Adrenal gland (tissue), 12 donors: Measurements from ENCODE around the gene ARHGAP10. TPM values are rescaled to one million over a fixed set of nuclear protein-coding genes. Genes with fewer than 3 reads are reported as not detected.

ENCODE experiments used
- DNase-seq, 7 donors: peaks; one replicate each; pipeline ENCODE4 v3.0.0-alpha.2; 2019 to 2020
- H3K27ac ChIP-seq, 5 donors: fragments of 200-600 bp; sonication (generic) in 4 of 5; 1 replicate in 3 of 5; 2 replicates in 2 of 5; pipeline versions ENCODE4 v1.5.1 to v1.8.0; 2016 to 2020; ENCODE audit warnings: mild to moderate bottlenecking in 1 of 5
- H3K27me3 ChIP-seq: fragments of 200-600 bp; 2 replicates; pipeline ENCODE4 v1.8.0; 2021
- H3K36me3 ChIP-seq, 2 donors: fragments of 200-600 bp; replicated peaks in 1 of 2; 1 replicate in 1 of 2; 2 replicates in 1 of 2; pipeline versions ENCODE4 v1.5.1 to v1.8.0; 2018 to 2022
- H3K4me1 ChIP-seq, 2 donors: fragments of 200-600 bp; replicated peaks in 1 of 2; 1 replicate in 1 of 2; 2 replicates in 1 of 2; pipeline versions ENCODE4 v1.5.1 to v1.8.0; 2018 to 2021
- H3K4me3 ChIP-seq, 4 donors: fragments of 200-600 bp; sonication (generic) in 3 of 4; one replicate each; pipeline ENCODE4 v1.5.1; 2016 to 2018
- H3K9me3 ChIP-seq, 3 donors: fragments of 200-600 bp; sonication (generic) in 1 of 3; replicated peaks in 1 of 3; 1 replicate in 2 of 3; 2 replicates in 1 of 3; pipeline versions ENCODE4 v1.5.1 to v1.8.0; 2016 to 2021
- POLR2A ChIP-seq, 2 donors: fragments of 450-650 bp; IDR thresholded peaks; one replicate each; pipeline ENCODE4 v1.6.1; 2017; ENCODE audit warnings: antibody characterized with exemption in 2 of 2, mild to moderate bottlenecking in 2 of 2, moderate library complexity in 1 of 2
- WGBS, 4 donors: extraction: QIAGEN DNeasy Blood & Tissue Kit in 2 of 4; methylation state at CpG; one replicate each; pipeline versions ENCODE4 v1.1.5 to v1.1.7; 2013 to 2017; 5-methylcytosine and 5-hydroxymethylcytosine counted together
- intact Hi-C, 2 donors: fragments of 100-400 bp; cut with DNase I; formaldehyde crosslinking; loops; one replicate each; pipeline versions ENCODE4 v1.14.1 to v1.15.0; 2022 to 2023
- polyA plus RNA-seq, 3 donors: library from polyadenylated mRNA; stranded (reverse); fragments of 200-250 nt in 2 of 3; fragments of 350-450 nt in 1 of 3; fragmentation: Illumina TruSeq in 1 of 3; extraction: RNeasy Lipid Tissue Mini Kit (QIAGEN cat#74804) in 1 of 3; gene quantifications; one replicate each; pipeline ENCODE4 v1.2.3, GENCODE V29; 2013 to 2014
- total RNA-seq, 9 donors: library from RNA; depleted of rRNA in 4 of 9; stranded (reverse); fragments of >200 nt in 4 of 9; fragments of 120-200 nt in 1 of 9; fragmentation: NEBNext Ultra II Directional in 1 of 9; extraction: Animal tissue kit (Norgen Biotek cat#: 25700) in 1 of 9; gene quantifications; one replicate each; pipeline versions ENCODE4 v1.1.0 to v1.2.4, GENCODE V29; 2013 to 2023
- TF ChIP-seq, protein P1 (sequence below), 6 experiments: fragments of 450-650 bp in 4 of 6; fragments of 200-600 bp in 2 of 6; sonication (generic) in 1 of 6; IDR thresholded peaks; 1 replicate in 5 of 6; 2 replicates in 1 of 6; pipeline versions ENCODE4 v1.5.1 to v1.8.0; 2016 to 2021; ENCODE audit warnings: antibody characterized with exemption in 6 of 6, mild to moderate bottlenecking in 2 of 6, moderate library complexity in 1 of 6
- donor health status: healthy with polysubstance abuse.
- donor health status: Bipolar disorder and iron deficiency.
- donor health status: DM: yes; HTN: yes; CAD: no.
- donor health status: DM: no; HTN: no; CAD: no.
- donor health status: DM: no; HTN: no; CAD: no.
- donor health status: DM: yes; HTN: yes; CAD: no.

The ARHGAP10 gene
- total and polyA plus RNA-seq, 12 donors: 7.0 to 40.8 (median 22.1) TPM

DNA sequence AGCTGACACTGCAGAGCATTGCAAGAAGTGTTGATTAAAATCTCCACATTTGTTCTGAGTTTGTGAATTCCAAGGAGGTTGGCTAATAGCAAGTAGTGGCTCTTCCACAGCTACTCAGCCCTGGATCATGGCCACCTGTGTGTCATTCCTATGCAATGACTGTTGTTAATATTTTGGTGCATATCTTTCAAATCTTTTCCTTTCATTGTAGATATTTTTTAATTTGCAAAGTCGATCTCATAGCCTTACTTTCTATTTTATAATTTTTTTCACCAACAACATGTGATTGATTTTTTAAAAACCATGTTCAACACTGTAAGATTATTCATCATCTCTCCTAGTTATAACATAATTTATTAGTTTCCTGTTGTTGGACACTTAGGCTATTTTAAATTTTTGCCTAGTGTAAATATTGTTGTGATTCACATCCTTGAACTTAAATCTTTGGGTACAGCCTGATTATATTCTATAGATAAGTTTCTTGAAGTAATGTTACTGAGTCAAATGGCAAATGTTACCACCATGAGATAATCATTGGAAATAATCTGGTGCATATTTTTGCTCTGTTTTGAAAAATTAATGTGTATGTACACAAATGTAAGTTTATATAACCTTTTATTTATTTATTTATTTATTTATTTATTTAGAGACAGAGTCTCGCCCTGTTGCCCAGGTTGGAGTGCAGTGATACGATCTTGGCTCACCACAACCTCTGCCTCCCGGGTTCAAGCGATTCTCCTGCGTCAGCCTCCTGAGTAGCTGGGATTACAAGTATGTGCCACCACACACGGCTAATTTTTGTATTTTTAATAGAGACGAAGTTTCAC lies 17.1 kb upstream of the ARHGAP10 start:
- TF ChIP-seq, protein P1, sequence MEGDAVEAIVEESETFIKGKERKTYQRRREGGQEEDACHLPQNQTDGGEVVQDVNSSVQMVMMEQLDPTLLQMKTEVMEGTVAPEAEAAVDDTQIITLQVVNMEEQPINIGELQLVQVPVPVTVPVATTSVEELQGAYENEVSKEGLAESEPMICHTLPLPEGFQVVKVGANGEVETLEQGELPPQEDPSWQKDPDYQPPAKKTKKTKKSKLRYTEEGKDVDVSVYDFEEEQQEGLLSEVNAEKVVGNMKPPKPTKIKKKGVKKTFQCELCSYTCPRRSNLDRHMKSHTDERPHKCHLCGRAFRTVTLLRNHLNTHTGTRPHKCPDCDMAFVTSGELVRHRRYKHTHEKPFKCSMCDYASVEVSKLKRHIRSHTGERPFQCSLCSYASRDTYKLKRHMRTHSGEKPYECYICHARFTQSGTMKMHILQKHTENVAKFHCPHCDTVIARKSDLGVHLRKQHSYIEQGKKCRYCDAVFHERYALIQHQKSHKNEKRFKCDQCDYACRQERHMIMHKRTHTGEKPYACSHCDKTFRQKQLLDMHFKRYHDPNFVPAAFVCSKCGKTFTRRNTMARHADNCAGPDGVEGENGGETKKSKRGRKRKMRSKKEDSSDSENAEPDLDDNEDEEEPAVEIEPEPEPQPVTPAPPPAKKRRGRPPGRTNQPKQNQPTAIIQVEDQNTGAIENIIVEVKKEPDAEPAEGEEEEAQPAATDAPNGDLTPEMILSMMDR (IDR thresholded peaks at IDR 0.05): no peak
- TF ChIP-seq POLR2A (IDR thresholded peaks at IDR 0.05): no peak
- H3K27me3 ChIP-seq: no peaks in the 10 kb centered on the region
- H3K9me3 ChIP-seq: no peaks in the 10 kb centered on the region
- no peak overlapping the region for H3K4me3 ChIP-seq
- 89 to 90% (median 89%) methylated on average over 8 of the region's 8 CpGs for WGBS, 4 donors
- peaks cover 0 to 14% of the 10 kb centered on the region in 2 donors for H3K4me1 ChIP-seq
- no peaks in the 10 kb centered on the region for H3K36me3 ChIP-seq
- intact Hi-C loops: no loop called here
- DNase-seq: peak in 6 of 7 donors; percentile 35 to 69 (median 60)
- H3K27ac ChIP-seq: no peak overlapping the region

DNA sequence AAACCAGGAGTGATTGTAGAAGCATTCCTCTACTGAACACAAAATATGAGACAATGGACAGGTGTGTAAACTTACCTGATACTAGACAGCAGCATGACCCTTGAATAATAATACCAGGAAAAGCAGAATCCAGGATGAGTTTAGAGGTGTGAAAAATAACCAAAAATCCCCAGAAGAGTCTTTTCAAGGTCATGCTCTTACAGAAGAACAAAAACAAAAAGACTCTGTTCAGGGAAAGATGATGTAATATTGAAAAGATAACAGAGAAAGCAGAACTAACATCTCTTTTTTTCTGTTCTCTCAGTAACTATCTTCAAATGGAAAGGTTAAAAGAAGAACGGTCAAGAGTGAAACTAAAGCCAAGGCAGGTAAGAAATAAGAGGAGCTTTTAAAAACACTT lies 14.0 kb upstream of the ARHGAP10 start:
- Histone ChIP-seq H3K36me3 (no peaks in the 10 kb centered on the region), H3K27me3 (no peaks in the 10 kb centered on the region), H3K4me3 (no peak overlapping the region), H3K27ac (no peak overlapping the region), H3K9me3 (no peaks in the 10 kb centered on the region), H3K4me1 (peaks cover 0 to 14% of the 10 kb centered on the region in 2 donors)
- no peak for TF ChIP-seq POLR2A (IDR thresholded peaks at IDR 0.05)
- TF ChIP-seq, protein P1 (IDR thresholded peaks at IDR 0.05): no peak
- intact Hi-C loops: no loop called here
- WGBS, 4 donors: 16 to 27% (median 20%) methylated on average over 1 of the region's 1 CpG
- DNase-seq: no peak

DNA sequence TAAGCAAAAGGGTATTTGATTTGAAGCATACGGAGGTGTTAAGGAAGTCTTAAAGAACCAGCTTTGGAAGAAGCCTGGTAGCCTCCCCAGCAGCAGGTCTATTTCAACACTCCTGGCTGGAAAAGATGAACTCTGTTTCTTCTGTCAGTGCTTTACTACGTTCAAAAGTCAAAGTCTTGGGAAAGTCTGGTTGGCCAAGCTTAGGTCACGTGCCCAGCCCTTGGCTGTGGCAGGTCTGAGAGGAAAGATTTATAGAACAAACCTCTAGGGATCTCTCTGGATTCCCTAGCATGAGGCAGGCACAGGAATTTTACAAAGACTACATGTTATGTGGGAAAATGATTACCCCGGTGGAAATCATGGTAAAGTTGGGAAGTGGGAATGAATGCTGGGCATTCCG lies 8.6 kb upstream of the ARHGAP10 start:
- WGBS, 4 donors: 47 to 58% (median 50%) methylated on average over 5 of the region's 5 CpGs
- no peak for TF ChIP-seq POLR2A (IDR thresholded peaks at IDR 0.05)
- TF ChIP-seq, protein P1 (IDR thresholded peaks at IDR 0.05): no peak
- intact Hi-C loops: no loop called here
- Histone ChIP-seq H3K27ac (peak overlapping the region in 1 of 5 donors; percentile 6), H3K27me3 (no peaks in the 10 kb centered on the region), H3K9me3 (no peaks in the 10 kb centered on the region), H3K4me3 (no peak overlapping the region), H3K4me1 (no peaks in the 10 kb centered on the region), H3K36me3 (no peaks in the 10 kb centered on the region)
- DNase-seq: peak in 6 of 7 donors; percentile 31 to 77 (median 54)

DNA sequence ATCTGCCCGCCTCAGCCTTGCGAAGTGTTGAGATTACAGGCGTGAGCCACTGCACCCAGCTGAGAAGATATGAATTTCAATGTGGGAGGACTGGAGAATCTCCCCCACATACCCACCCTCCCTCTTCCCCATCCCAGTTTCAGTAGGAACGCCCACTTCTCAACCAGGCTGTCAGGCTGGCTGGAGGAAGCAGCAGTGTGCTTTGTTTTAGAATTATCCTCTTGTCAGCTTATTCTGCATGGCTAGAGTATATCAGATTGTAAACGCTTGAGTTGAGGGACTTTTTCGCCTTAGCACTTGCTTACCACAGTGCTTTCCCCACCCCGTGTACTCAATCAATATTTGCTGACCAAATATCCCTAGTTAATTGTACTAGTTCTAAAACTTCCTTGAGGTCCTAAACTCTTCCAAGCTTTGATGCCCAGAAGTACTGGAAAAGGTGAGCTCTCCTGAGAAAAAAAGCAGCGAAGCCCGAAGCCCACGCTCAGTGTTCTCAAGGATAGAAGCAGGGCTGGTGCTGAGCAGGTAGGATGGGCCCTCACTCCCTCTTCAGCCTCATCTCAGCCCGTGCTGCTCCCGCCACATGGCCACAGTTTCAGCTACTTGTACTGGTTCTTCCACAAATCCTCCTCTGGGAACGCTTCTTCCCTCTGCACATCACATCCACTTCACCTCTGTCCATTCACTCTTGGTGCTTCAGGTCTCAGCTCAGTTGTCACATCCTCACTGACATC lies 7.3 kb upstream of the ARHGAP10 start:
- no peak for DNase-seq
- intact Hi-C loops: no loop called here
- TF ChIP-seq POLR2A (IDR thresholded peaks at IDR 0.05): no peak
- TF ChIP-seq, protein P1 (IDR thresholded peaks at IDR 0.05): no peak
- H3K36me3 ChIP-seq: no peaks in the 10 kb centered on the region
- no peak overlapping the region for H3K4me3 ChIP-seq
- H3K9me3 ChIP-seq: no peaks in the 10 kb centered on the region
- no peaks in the 10 kb centered on the region for H3K4me1 ChIP-seq
- WGBS, 4 donors: 84 to 88% (median 86%) methylated on average over 13 of the region's 13 CpGs
- no peaks in the 10 kb centered on the region for H3K27me3 ChIP-seq
- H3K27ac ChIP-seq: no peak overlapping the region
